Thyroid gland (tissue), 4 donors: ENCODE results near the gene OR6T1. TPM values are rescaled to one million over a fixed set of nuclear protein-coding genes. Genes with fewer than 3 reads are reported as not detected.

Source experiments
- DNase-seq, 2 donors: peaks; one replicate each; pipeline ENCODE4 v3.0.0-alpha.2; 2019
- H3K27ac ChIP-seq, 3 donors: fragments of 200-600 bp; sonication (generic); 1 replicate in 2 of 3; 2 replicates in 1 of 3; pipeline ENCODE4 v1.5.1; 2016 to 2019; ENCODE audit warnings: mild to moderate bottlenecking in 1 of 3, moderate library complexity in 1 of 3
- H3K27me3 ChIP-seq: fragments of 200-600 bp; sonication (generic); one replicate; pipeline ENCODE4 v1.5.1; 2019
- H3K36me3 ChIP-seq, 2 donors: fragments of 200-600 bp; sonication (generic); one replicate each; pipeline ENCODE4 v1.5.1; 2016 to 2019
- H3K4me1 ChIP-seq, 2 donors: fragments of 200-600 bp; sonication (generic); one replicate each; pipeline ENCODE4 v1.5.1; 2017 to 2019
- H3K4me3 ChIP-seq, 3 donors: fragments of 200-600 bp; sonication (generic); replicated peaks in 1 of 3; 1 replicate in 2 of 3; 2 replicates in 1 of 3; pipeline ENCODE4 v1.5.1; 2016; ENCODE audit warnings: mild to moderate bottlenecking in 1 of 3
- H3K9me3 ChIP-seq: fragments of 200-600 bp; sonication (generic); one replicate; pipeline ENCODE4 v1.5.1; 2017
- POLR2A ChIP-seq, 2 donors: fragments of 450-650 bp; IDR thresholded peaks; one replicate each; pipeline ENCODE4 v1.6.1; 2017; ENCODE audit warnings: antibody characterized with exemption in 2 of 2, mild to moderate bottlenecking in 2 of 2, moderate library complexity in 1 of 2
- WGBS, 2 donors: methylation state at CpG; one replicate each; pipeline ENCODE4 v1.1.5; 2017; 5-methylcytosine and 5-hydroxymethylcytosine counted together
- intact Hi-C: fragments of 100-400 bp; cut with DNase I; formaldehyde crosslinking; loops from one replicate; pipeline ENCODE4 v1.15.1; 2023
- total RNA-seq, 4 donors: library from RNA; depleted of rRNA; stranded (reverse); fragments of >200 nt; gene quantifications; one replicate each; pipeline ENCODE4 v1.2.3, GENCODE V29; 2016
- TF ChIP-seq, protein P1 (sequence below), 6 experiments: fragments of 200-600 bp in 3 of 6; fragments of 450-650 bp in 3 of 6; sonication (generic) in 3 of 6; IDR thresholded peaks; one replicate each; pipeline ENCODE4 v1.5.1; 2016 to 2019; ENCODE audit warnings: antibody characterized with exemption in 6 of 6, mild to moderate bottlenecking in 2 of 6, inconsistent platforms in 1 of 6, moderate library complexity in 1 of 6

The OR6T1 gene
- total RNA-seq, 4 donors from 2014 or later, result not detected

DNA sequence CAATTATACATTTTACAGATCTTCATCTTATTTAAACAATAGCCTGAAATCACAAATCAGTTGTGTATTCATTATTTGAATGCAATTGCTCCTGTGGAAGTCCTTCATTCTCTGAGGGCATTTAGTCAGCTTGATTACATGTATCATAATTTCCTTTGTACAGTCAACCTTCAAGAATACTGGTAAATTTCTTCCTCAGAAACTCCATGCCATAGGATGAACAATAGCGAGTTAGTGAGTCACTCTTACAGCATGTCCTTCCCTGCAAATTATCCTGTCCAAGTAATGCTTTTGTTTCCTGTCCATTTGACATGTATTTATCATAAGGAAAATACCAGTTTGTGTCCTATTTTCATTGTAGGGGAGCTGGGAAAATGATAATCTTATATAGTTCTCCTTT, 30.2 kb upstream of the OR6T1 start:
- intact Hi-C loops, result no loop called here
- Histone ChIP-seq H3K4me3 (no peak overlapping the region), H3K36me3 (no peaks in the 10 kb centered on the region), H3K27ac (no peak overlapping the region), H3K27me3 (no peaks in the 10 kb centered on the region), H3K4me1 (no peaks in the 10 kb centered on the region), H3K9me3 (no peaks in the 10 kb centered on the region)
- DNase-seq, result no peak
- TF ChIP-seq, protein P1, sequence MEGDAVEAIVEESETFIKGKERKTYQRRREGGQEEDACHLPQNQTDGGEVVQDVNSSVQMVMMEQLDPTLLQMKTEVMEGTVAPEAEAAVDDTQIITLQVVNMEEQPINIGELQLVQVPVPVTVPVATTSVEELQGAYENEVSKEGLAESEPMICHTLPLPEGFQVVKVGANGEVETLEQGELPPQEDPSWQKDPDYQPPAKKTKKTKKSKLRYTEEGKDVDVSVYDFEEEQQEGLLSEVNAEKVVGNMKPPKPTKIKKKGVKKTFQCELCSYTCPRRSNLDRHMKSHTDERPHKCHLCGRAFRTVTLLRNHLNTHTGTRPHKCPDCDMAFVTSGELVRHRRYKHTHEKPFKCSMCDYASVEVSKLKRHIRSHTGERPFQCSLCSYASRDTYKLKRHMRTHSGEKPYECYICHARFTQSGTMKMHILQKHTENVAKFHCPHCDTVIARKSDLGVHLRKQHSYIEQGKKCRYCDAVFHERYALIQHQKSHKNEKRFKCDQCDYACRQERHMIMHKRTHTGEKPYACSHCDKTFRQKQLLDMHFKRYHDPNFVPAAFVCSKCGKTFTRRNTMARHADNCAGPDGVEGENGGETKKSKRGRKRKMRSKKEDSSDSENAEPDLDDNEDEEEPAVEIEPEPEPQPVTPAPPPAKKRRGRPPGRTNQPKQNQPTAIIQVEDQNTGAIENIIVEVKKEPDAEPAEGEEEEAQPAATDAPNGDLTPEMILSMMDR (IDR thresholded peaks at IDR 0.05), result no peak
- TF ChIP-seq POLR2A (IDR thresholded peaks at IDR 0.05), result no peak
- WGBS, 2 donors, result 81 to 82% methylated on average over 1 of the region's 1 CpG

DNA sequence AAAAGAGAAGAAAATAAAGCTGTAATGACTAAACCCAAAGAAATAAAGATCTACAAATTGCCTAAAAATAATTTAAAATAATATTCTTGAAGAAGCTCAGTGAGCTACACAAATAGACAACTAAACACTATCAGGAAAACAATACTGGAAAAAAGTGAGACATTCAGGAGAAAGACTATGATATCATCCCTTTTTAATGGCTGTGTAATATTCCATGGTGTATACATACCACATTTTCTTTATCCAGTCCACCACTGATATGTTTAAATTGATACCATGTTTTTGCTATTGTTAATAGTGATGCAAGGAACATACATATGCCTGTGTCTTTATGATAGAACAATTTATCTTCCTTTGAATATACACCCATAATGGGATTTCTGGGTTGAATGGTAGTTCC, 13.1 kb upstream of the OR6T1 start:
- H3K27ac ChIP-seq, result no peak overlapping the region
- no peaks in the 10 kb centered on the region for H3K27me3 ChIP-seq
- no peaks in the 10 kb centered on the region for H3K36me3 ChIP-seq
- H3K4me1 ChIP-seq, result no peaks in the 10 kb centered on the region
- intact Hi-C loops, result no loop called here
- no peak overlapping the region for H3K4me3 ChIP-seq
- DNase-seq, result no peak
- H3K9me3 ChIP-seq, result no peaks in the 10 kb centered on the region
- TF ChIP-seq, protein P1 (IDR thresholded peaks at IDR 0.05), result no peak
- no peak for TF ChIP-seq POLR2A (IDR thresholded peaks at IDR 0.05)

DNA sequence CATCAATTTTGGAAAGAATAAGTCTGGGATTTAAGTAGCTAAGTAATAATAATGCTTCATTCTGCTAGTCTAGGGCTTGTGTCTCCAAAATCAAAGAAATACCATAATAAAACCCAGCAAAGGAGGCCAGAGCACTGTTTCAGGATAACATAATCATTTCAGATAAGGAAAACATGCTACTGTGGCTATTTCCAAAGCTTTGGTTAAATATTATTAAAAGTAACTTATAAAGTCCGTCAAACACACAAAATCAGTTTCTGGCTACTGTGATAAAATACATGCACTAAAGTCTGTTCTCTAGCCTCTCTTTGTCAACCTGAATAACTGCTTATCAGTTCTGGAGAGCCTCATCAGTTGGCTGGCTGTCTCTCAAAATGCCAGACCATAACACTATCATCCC, 1.5 kb upstream of the OR6T1 start:
- 79 to 82% methylated on average over 1 of the region's 1 CpG for WGBS, 2 donors
- H3K4me1 ChIP-seq, result no peaks in the 10 kb centered on the region
- no peak for DNase-seq
- no peaks in the 10 kb centered on the region for H3K9me3 ChIP-seq
- H3K36me3 ChIP-seq, result no peaks in the 10 kb centered on the region
- intact Hi-C loops, result no loop called here
- no peak overlapping the region for H3K27ac ChIP-seq
- TF ChIP-seq, protein P1 (IDR thresholded peaks at IDR 0.05), result no peak
- no peak for TF ChIP-seq POLR2A (IDR thresholded peaks at IDR 0.05)
- no peak overlapping the region for H3K4me3 ChIP-seq
- no peaks in the 10 kb centered on the region for H3K27me3 ChIP-seq

DNA sequence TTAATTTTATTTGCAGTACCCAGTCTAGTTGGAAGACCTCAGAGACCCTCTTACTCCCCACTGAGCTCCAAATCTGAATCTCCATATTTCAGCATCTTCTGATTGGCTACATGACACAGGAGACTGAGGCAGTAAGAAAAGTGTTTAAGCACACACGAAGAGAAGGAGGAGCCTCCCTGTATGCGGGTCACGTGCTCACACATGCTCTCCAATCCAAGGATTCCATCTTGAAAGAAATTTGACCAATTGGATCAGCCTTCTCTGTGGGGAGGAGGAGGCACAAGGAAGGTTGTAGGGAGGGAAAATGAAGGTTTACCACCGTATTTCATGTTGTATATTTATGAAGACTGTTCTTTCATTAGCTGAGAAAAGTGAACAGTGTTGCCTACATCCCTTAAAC, 1.2 kb downstream of the OR6T1 start:
- 86 to 87% methylated on average over 4 of the region's 4 CpGs for WGBS, 2 donors
- no peaks in the 10 kb centered on the region for H3K36me3 ChIP-seq
- intact Hi-C loops, result no loop called here

DNA sequence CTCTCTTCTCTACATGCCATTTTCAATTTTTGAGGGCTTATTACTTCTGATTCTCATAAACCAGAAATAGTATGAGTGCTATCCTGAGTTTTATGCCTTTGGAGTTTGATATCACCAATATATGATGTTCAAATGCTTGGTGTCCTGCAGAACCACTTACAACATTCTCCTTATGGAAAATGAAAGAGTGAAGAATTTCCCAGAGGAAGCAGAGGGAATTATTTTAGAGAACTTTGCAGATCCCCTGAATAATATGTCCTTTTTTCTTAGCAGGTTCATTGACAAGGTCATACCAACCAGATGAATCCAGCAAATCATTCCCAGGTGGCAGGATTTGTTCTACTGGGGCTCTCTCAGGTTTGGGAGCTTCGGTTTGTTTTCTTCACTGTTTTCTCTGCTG, 4.3 kb downstream of the OR6T1 start, which contains the start of gene OR4D5:
TSS of gene OR4D5 (plus strand) at position 301 of the 400 bp plus-strand sequence. CDS start at position 301, 0 bp downstream.
- H3K27me3 ChIP-seq, result no peaks in the 10 kb centered on the region
- no peaks in the 10 kb centered on the region for H3K9me3 ChIP-seq
- 74 to 89% methylated on average over 1 of the region's 1 CpG for WGBS, 2 donors
- no peaks in the 10 kb centered on the region for H3K36me3 ChIP-seq
- intact Hi-C loops, result no loop called here
- H3K27ac ChIP-seq, result no peak within 1 kb of the TSS
- TF ChIP-seq, protein P1 (IDR thresholded peaks at IDR 0.05), result no peak
- no peak for TF ChIP-seq POLR2A (IDR thresholded peaks at IDR 0.05)
- DNase-seq, result no peak
- no peak within 1 kb of the TSS for H3K4me3 ChIP-seq
- no peaks in the 10 kb centered on the region for H3K4me1 ChIP-seq

More for the DNA sequence above, 1.2 kb downstream of the OR6T1 start:
- Histone ChIP-seq H3K27ac (no peak overlapping the region), H3K9me3 (no peaks in the 10 kb centered on the region), H3K4me1 (no peaks in the 10 kb centered on the region), H3K27me3 (no peaks in the 10 kb centered on the region), H3K4me3 (no peak overlapping the region)
- no peak for DNase-seq
- no peak for TF ChIP-seq POLR2A (IDR thresholded peaks at IDR 0.05)
- TF ChIP-seq, protein P1 (IDR thresholded peaks at IDR 0.05), result no peak
